HG02759 (cell line): ENCODE results near the gene TBCE.
"Not testable (repeated sequence)": the region's sequence is repeated elsewhere in the genome, so short reads cannot be mapped to it uniquely, and the experiment has no call there.

Source experiments
- ATAC-seq: cut with Tn5 transposase; IDR thresholded peaks from one replicate; pipeline ENCODE4 v1.9.1; 2021; ENCODE audit warnings: mild to moderate bottlenecking, moderate library complexity; ENCODE audit not compliant: unreplicated experiment

Gene TBCE

GRCh38 chr1:235351441-235351840 is 15.8 kb upstream of the TBCE start:
- no peak for ATAC-seq

GRCh38 chr1:235351898-235352297 is 15.3 kb upstream of the TBCE start:
- ATAC-seq = no peak

GRCh38 chr1:235357485-235358373 is 9.5 kb upstream of the TBCE start:
- ATAC-seq = no peak

- no peak for ATAC-seq
Measured at GRCh38 chr1:235358899-235359298, 8.3 kb upstream of the TBCE start.

- ATAC-seq = not testable (repeated sequence)
Measured at GRCh38 chr1:235364189-235364588, 3.0 kb upstream of the TBCE start.

- no peak for ATAC-seq
Measured at GRCh38 chr1:235366286-235366685, 941 bp upstream of the TBCE start.

- ATAC-seq = no peak
Measured at GRCh38 chr1:235368428-235368827, 1.2 kb downstream of the TBCE start.

- no peak for ATAC-seq
Measured at GRCh38 chr1:235369802-235370201, 2.6 kb downstream of the TBCE start.

GRCh38 chr1:235375919-235376605 is 8.8 kb downstream of the TBCE start:
- no peak for ATAC-seq

GRCh38 chr1:235378134-235378735 is 11.0 kb downstream of the TBCE start:
- not testable (repeated sequence) for ATAC-seq

GRCh38 chr1:235381955-235382739 is 14.9 kb downstream of the TBCE start:
- ATAC-seq = not testable (repeated sequence)

GRCh38 chr1:235385633-235386032 is 18.4 kb downstream of the TBCE start:
- not testable (repeated sequence) for ATAC-seq

GRCh38 chr1:235391874-235392273 is 24.6 kb downstream of the TBCE start:
- ATAC-seq = no peak

GRCh38 chr1:235397733-235398132 is 30.5 kb downstream of the TBCE start:
- ATAC-seq = no peak

GRCh38 chr1:235399661-235400060 is 32.4 kb downstream of the TBCE start:
- ATAC-seq = no peak

GRCh38 chr1:235401251-235401650 is 34.0 kb downstream of the TBCE start:
- no peak for ATAC-seq

GRCh38 chr1:235402457-235403200 is 35.4 kb downstream of the TBCE start:
- no peak for ATAC-seq

GRCh38 chr1:235403593-235403992 is 36.4 kb downstream of the TBCE start:
- ATAC-seq = no peak

- ATAC-seq = no peak
Measured at GRCh38 chr1:235404190-235404589, 37.0 kb downstream of the TBCE start.

- no peak for ATAC-seq
Measured at GRCh38 chr1:235407419-235407818, 40.2 kb downstream of the TBCE start.
